GM19023 (cell line): ENCODE data around the gene MAD1L1.
A peak's percentile ranks its signal among the peaks of the same experiment; 100 is the strongest.

Experiments
- ATAC-seq: cut with Tn5 transposase; IDR thresholded peaks from one replicate; pipeline ENCODE4 v1.9.1; 2021; ENCODE audit warnings: mild to moderate bottlenecking, moderate library complexity; ENCODE audit not compliant: unreplicated experiment

The MAD1L1 gene

DNA sequence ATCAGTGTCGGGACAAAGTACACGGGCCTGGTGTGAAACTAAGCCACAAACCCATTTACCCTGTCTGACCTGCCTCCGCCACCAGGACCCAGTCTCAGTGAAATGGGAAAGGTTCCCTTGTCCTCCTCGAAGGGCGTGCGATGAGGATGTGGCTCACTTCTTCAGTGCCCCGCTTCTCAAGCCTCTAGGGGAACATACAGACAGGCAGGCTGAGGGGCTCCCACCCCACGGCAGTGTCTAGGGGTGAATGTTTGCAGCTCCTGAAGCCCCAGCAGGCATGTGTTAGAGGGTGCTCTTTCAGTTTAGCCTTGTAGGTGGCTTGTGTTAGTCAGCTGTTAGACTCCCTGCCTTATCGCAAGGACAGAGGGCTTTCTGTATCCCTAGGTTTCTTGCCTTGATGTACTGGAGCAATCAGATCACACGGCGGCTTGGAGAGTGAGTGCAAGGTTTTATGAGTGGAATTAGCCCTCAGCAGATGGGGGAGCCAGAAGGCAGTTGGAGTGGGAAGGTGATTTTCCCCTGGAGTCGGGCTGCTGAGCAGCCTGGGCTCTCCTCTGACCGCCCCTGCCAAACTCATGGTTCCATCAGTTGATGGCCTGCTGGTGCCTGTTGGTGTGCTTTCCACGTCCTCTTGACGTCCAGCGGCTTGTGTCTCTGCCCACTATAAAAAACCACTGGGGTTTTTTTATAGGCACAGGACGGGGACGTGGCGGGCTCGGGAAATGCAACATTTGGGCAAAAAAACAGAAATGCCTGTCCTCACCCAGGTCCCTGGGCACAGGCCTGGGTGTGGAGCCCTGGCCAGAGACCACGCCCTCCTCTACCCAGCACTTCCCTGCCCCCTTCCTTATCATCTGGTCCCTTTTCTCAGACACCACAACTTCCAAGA is 10.0 kb upstream of the MAD1L1 start:
- ATAC-seq: peak; percentile 13

DNA sequence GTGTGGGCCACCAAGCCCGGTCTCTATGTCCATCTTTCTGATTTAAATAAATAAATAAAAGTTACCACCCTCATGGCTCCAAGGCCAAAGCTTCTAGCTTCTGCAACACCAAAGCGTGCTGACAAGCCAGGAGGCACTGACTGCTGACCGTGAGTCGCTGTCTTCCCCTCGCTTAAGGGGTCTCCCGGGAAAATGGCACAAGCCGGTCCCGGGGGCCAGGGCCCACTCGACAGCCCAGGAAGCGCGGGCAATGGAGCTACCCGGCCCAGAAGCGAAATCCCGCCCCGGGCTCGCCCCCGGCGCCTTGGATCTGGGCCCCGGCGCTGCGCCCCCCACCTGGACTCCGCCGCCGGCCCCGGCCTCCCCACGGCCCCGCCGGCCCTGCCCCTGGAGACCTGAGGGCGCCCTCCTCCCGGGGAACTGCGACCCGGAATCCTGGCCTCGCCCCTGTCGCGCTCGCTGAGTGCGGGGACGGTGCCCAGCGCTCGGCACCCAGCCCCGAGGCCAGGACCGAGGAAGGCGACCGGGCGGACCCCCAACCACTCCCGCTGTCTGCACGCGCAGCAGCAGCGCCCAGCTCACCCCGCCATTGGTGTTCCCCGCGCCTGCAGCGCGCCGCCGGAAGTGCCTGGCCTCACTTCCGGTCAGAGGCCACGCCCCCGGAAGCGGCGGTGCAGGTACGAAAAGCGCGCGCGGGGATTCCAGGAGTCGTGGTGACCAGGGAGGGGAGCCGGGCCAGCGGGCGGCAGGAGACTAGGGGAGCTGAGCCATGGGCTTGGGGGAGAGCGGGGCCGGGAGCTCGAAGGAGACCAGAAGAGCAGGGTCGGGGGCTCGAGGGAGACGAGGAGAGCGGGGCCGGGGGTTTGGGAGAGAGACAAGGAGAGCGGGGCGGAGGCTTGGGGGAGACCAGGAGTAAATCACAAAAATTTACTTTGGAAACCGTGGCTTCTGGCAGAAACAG is 9.1 kb upstream of the MAD1L1 start, which contains the start of the genes MRM2 and NUDT1:
MRM2 (minus strand) TSS at position 626 of the 961 bp plus-strand sequence; CDS start at position 590, 36 bp downstream.
NUDT1 (plus strand) TSS at position 647 of the 961 bp plus-strand sequence. CDS start 2,349 bp downstream, outside the sequence.
- ATAC-seq: peak; percentile 76

DNA sequence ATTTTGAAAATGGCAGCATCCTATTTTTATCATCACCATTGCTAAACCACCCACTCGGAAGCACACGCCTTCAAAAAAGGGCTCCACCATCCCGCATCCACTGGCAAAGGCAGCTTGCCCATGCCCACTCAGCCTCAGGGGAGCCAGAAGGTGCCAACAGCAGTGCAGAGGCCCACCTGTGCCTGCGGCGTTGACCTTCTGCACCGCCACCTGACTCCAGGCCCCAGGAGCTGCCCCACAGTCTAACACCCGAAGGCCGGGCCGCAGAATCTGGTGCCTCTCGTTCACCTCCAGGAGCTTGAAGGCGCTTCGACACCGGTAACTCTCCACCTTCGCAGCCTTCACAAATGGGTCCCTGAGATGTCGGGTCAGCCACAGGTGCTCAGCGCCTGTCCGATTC is 6.5 kb upstream of the MAD1L1 start:
- ATAC-seq: no peak

DNA sequence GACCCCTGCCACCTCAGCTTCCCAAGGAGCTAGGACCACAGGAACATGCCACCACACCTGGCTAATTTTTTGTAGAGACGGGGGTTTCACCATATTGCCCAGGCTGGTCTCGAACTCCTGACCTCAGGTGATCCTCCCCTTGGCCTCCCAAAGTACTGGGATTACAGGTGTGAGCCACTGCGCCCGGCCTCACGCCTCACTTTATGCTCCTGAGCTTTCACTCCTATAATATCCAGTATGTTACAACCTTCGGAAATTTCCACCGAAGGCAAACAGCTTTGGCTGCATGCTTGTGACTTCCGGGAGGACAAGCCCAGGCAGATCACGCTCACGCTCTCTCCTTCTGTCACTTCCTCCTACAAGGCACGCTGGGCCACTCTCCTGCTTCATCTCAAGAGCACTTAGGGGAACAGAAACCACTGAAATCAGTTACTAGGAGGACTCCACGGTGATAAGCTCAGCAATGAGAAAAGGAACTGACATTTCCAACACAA is 4.4 kb upstream of the MAD1L1 start:
- ATAC-seq: peak; percentile 56

DNA sequence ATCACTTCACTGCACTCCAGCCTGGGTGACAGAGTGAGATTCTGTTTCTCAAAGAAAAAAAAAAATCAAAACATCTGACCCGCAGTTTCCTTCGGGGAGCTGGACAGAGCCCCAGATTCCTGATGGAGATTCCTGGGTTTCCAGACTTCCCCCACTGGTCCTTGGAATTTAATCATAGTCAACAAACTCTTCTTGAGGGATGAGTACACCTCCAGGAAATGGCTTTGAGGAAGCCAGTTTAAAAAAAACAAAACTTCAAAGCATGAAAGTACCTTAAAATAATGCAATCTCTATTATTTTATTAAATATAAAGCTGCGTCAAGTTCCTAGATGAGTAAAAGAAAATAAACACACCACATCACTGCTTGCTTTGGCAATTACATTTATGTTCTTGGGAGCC is 1.2 kb upstream of the MAD1L1 start:
- ATAC-seq: no peak

DNA sequence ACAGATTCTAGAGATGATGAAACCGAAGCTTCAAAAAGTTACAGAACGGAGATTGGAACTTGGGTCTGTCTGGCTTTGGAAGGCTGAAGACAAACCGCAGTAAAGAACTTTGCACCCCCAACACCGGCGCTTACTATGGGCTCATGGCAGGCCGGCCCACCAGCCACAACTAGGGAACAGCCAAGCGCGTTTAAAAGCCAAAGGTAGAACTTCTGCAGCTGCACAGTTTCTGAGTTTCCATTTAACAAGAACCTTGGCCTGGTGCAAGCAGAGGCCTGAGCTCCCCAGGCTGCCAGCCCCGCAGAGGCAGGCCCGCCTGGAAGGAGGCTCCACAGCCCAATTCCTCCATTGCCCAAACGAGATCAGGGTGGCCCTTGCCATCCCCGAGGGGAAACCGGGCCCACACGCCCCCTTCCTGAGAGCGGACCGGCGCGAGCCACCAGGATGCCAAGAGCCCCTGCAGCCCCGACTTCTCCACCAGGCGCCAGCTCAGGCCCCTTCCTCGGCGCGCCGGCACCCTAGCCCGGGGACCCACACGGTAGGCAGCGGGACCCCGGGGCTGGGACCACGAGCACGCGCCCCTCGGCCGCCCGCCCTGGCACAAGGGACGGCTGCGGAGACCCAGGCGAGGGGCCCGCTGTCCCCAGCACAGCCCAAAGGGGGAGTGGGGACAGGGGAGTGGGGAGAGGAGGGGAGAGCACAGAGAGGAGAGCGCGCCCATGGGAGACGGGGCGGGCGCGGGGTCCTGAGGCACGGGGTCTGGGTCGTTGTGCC is 566 bp downstream of the MAD1L1 start:
- peak; percentile 33 for ATAC-seq

DNA sequence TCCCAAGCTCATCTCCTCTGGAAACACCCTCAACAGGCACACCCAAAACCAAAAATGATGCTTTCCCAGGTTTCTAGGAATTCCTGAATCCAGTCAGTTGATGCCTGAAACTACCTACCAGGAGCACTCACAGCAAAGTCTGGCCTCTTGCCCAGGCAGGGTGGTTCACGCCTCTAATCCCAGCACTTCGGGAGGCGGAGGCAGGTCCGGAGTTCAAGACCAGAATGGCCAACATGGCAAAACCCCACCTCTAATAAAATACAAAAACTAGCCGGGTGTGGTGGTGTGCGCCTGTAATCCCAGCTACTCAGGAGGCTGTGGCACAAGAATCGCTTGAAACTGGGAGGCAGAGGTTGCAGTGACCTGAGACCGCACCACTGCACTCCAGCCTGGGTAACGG is 1.9 kb downstream of the MAD1L1 start:
- ATAC-seq: no peak

DNA sequence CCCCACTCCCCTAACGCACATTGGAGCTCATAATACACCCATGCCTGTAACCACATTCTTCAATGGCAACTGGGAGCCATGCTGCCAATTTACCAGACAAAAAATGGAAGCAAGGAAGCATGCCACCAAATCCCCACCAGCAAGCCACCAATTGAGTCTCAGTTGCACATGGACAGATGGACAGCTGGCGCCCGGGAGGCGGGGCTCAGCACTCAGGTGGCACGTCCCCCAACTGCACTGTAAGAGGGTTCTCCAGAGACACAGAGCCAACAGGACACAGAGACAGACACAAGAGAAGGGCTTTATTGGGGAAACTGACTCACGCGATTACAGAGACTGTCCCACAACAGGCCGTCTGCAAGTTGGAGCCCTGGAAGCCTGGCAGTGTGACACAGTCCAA is 2.5 kb downstream of the MAD1L1 start:
- no peak for ATAC-seq

DNA sequence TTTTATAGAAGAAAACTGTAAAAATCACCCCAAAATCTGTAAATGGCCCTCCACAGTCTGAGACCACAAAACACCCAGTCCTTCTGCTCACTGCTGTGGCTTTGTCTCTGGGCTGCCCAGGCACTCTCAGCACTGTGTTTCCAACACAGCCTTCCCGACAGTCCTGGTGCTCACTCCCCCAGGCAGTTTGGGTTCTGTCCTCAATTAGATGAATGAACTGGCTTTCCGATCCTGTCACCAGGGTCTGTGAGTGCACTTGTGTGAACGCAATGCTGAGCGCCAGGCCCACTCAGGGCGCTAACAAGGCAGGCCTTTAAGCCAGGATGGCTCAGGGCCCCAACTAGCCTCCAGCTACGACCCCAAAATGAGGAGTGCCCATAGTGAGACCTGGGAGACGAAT is 3.3 kb downstream of the MAD1L1 start:
- ATAC-seq: no peak

DNA sequence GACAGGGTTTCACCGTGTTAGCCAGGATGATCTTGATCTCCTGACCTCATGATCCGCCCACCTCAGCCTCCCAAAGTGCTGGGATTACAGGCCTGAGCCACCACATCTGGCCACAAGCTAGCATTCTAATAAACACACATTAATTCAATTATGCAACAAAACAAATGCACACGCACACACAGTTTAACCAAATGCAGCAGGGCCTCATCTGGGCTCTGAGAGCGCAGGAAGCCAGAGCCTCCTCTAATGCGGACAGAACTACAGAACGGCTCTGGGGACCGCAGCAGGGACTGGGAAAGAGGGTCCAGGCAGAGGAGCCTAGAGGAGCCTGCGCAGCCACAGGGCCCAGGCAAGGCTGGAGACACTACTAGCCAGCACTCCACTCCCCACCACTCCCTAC is 3.8 kb downstream of the MAD1L1 start:
- no peak for ATAC-seq

DNA sequence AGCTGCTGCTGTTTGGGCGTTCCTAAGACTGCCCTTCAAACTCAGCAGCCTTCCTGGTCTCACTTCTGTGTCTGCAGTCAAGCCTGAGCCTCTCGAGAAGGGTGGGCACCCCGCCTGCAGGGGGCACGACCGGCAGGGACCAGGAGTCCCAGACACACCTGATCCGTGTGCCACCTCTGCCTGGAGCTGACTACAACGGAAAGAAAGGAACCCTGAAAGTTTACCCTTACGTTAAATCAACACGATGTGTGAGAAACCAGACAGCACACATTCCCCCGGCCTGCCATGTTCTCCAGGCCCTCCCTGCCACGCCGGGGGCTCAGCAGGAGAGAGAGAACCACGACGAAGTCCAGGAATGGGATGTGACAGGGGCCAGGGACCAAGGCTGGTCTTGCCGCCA is 5.0 kb downstream of the MAD1L1 start:
- ATAC-seq: no peak

DNA sequence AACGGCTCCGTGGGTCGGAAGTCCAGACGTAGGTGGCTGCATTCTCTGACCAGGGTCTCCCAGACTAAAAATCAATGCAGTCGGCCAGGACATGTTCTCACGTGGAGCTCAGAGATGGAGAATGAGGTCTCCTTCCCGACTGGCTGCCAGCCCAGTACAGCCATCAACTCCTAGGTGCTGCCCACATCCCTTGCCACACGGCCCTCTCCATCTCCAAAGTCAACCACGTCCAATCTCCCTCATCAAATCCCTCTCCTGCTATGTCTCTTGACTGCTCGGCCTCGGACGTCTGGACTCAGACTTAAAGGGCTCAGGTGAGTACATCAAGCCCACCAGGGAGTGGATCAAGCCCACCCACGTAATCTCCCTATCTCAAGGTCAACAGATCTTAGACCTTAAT is 6.9 kb downstream of the MAD1L1 start:
- ATAC-seq: no peak

DNA sequence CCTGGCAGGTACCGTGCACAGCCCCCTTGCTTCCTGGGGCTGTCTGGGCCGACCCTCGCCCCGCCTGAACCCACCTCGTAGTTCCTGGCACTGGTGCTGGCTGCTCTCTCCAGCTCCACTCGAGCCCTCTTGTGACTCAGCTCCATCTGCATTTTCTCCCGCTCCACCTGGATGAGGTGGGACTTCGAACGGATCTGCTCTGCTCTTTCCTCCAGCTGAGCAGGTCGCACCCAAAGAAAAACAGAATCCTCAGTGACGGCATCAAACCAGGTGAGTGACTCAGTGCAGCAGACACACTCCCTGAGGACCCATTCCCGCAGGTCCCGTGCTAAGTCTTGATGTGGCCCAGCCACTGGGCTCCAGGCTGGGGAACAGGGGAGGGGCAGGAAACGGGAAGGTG is 7.4 kb downstream of the MAD1L1 start:
- ATAC-seq: no peak

DNA sequence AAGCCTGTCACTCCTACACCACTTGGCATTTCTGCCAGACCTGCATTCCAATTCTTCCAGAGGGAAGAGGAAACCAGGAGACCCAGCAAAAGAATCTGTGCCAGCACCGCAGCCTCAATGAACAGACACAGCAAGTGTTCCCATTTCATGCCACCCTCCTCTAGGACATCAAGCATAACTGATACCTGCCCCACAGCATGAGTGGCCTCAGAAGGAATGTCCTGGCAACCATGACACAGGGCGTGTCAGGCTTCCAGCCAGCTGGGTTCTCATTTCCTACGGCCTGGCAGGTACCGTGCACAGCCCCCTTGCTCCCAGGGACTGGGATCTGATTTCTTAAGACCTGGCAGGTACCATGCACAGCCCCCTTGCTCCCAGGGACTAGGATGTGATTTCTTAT is 7.8 kb downstream of the MAD1L1 start:
- no peak for ATAC-seq

DNA sequence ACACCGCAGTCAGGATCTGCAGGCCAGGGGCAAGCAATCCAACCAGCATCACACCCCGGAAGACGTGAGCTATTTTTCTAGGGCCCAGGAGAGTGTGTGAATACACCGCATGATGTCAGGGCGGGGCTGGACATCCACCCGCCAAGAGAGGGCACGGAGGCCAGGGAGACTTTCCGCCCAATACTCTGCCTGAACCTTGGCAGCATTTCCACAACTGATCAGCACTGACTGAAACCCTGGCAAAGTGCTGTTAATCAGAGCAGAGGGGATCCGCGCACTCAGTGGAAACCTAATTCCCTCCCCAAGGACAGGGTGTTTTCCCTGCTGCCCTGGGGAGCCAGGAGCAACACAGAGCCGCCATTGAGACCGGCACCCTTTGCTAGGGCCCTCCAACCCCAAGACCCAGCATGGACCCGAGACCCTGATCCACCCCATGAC is 8.2 kb downstream of the MAD1L1 start:
- no peak for ATAC-seq

DNA sequence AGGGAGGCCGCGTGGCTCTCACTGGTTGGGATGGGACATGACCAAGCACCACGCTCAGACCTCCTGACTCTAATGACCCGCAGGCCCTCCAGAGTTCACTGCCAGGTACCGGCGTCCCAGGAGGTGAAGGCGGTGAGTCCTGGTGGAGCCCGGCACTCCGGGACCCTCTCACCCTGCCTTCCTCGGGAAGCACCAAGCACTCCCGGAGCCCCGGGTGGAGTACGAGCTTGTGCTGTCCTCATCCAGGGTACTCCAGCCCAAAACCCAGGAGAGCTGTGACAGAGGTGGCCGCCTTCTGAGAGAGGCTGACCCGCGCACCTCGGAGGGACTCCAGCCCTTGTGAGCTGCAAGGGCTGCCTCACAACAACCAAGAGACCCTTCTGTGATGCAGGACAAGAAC is 9.4 kb downstream of the MAD1L1 start:
- no peak for ATAC-seq

DNA sequence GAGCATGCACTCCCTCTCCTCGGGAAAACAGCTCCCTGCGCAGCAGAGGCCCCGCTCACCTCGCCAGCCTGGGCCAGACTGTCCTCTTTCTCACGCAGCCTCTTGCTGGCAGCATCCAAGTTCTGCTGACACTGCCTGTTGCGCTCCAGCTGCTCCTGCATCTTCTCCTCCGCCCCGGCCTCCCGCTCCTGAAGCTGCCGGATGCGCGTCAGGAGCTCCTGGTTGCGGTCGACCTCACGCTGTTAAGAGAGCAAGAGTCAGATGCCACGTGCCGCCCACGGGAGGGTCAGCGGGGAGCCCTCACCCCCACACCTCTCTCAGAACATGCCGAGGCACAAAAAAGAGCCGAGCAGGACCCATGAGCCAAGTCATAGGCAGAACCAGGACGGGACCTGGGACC is 10.2 kb downstream of the MAD1L1 start:
- ATAC-seq: no peak

DNA sequence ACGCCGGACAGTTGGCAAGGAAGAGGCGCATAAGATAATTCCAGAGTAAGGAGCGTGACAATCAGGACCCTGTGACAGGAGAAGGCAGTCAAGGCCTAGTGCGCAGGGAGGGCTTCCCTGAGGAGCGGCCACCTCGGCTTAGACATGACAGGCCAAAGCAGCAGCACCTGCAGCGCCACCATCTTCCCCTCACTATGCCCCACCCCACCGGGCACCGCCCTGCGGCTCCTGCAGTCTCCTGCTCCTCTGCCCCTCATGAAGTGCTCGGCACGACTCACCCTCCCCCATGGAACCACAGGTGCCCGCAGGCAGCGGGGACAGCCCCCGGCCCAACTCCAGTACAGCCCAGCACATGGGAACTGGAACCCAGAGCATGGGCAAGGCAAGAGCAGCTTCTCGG is 11.8 kb downstream of the MAD1L1 start:
- no peak for ATAC-seq

DNA sequence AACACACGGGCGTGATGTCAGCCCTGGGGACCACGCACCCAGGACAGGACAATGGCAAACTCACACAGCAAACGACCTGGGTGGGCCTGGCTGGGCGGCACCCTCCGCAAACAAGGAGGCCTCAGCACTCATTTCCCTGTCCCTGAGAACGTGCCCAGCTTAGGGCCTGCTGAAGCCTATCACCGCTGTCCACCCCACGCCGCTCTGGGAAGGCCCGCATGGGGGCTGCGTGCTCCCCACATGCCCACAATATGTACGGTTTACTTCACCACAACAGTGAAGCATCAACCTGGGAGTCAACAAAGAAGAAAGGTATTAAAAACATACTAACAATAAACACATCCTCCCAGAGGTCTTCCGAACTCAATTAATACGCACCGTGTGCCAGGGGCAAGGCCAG is 12.2 kb downstream of the MAD1L1 start:
- ATAC-seq: no peak

DNA sequence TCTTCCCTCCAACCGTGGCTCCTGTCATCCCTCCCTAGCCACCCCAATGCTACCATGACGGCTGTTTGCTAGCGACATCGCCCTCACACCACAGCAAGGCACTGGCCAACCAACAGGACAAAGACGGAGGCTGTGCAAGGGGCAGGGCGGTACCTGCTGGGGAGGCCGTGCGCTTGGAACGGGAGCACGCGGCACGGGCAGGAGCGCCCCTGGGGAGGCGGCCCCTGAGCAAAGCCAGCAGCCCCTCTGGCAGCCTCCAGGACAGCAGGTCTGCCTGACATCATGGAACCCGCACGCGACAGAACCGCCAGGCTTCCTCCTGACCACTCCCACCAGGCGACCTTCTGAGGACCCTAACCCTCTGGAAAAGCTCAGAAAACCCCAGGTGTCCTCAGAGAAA is 12.7 kb downstream of the MAD1L1 start:
- ATAC-seq: no peak

DNA sequence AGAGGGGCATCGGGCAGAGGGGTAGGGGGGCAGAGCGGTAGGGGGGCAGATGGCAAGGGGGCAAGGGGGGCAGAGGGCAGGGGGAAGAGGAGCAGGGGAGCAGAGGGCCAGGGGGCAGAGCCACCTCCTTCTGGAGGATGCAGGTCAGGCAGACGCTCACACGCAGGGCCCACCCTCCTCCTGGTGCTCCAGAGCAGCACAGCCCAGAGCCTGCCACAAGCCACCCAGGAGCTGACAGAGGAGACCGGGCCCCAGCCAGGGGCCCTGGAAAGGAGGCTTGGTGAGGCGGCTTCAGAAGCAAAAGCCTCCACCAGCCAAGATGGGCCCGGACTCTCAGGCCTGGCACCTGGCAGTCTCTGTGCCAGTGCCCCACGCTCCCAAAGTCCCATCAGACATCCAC is 13.1 kb downstream of the MAD1L1 start:
- no peak for ATAC-seq
